Measurements from ENCODE around the gene WDR70.

GRCh38 chr5:37774912-37775483 lies 395.9 kb downstream of the WDR70 start:
- TF ChIP-seq REST (IDR thresholded peaks at IDR 0.05) (no peak), CTCF (IDR thresholded peaks at IDR 0.05; ENCODE audit: low read depth, low read length, missing input control) (peak; percentile 41), MAX (IDR thresholded peaks at IDR 0.05) (no peak), TAF1 (conservative IDR thresholded peaks at IDR 0.05) (no peak), FOXA1 (IDR thresholded peaks at IDR 0.05) (no peak), HNF4A (conservative IDR thresholded peaks at IDR 0.05) (no peak)

All from liver (tissue), 3 donors.